Ovary (tissue), 9 donors: ENCODE results near the gene NCEH1. TPM values are rescaled to one million over a fixed set of nuclear protein-coding genes. Genes with fewer than 3 reads are reported as not detected.

Source experiments
- DNase-seq, 5 donors: peaks; one replicate each; pipeline ENCODE4 v3.0.0-alpha.2; 2019 to 2020
- H3K27ac ChIP-seq, 2 donors: fragments of 200-600 bp; one replicate each; pipeline versions ENCODE4 v1.5.1 to v1.8.0; 2019 to 2022
- H3K27me3 ChIP-seq: fragments of 200-600 bp; one replicate; pipeline ENCODE4 v1.8.0; 2022
- H3K36me3 ChIP-seq: fragments of 200-600 bp; sonication (generic); one replicate; pipeline ENCODE4 v1.5.1; 2019
- H3K4me1 ChIP-seq: one replicate; pipeline ENCODE4 v1.8.1; 2013; ENCODE audit warnings: mild to moderate bottlenecking, moderate library complexity; ENCODE audit not compliant: insufficient read depth
- H3K4me3 ChIP-seq: fragments of 200-600 bp; sonication (generic); one replicate; pipeline ENCODE4 v1.5.1; 2017
- H3K9me3 ChIP-seq, 2 donors: fragments of 200-600 bp in 1 of 2; sonication (generic) in 1 of 2; one replicate each; pipeline versions ENCODE4 v1.5.1 to v1.8.1; 2013 to 2019; ENCODE audit warnings: mild to moderate bottlenecking in 1 of 2, moderate library complexity in 1 of 2
- CTCF ChIP-seq, 3 donors: fragments of 450-650 bp in 2 of 3; fragments of 200-600 bp in 1 of 3; IDR thresholded peaks; one replicate each; pipeline versions ENCODE4 v1.5.1 to v1.8.0; 2016 to 2022; ENCODE audit warnings: antibody characterized with exemption in 3 of 3, mild to moderate bottlenecking in 1 of 3
- EP300 ChIP-seq: sonication (generic); formaldehyde crosslinking; IDR thresholded peaks from one replicate; pipeline ENCODE4 v1.6.1; 2017; ENCODE audit warnings: antibody characterized with exemption
- POLR2A ChIP-seq: fragments of 450-650 bp; IDR thresholded peaks from one replicate; pipeline ENCODE4 v1.6.1; 2017; ENCODE audit warnings: antibody characterized with exemption, mild to moderate bottlenecking, moderate library complexity
- WGBS, 3 donors: extraction: QIAGEN DNeasy Blood & Tissue Kit in 1 of 3; methylation state at CpG; one replicate each; pipeline versions ENCODE4 v1.1.5 to v1.1.7; 2013 to 2017; 5-methylcytosine and 5-hydroxymethylcytosine counted together
- intact Hi-C, 4 donors: fragments of 100-400 bp; cut with DNase I; formaldehyde crosslinking; loops; one replicate each; pipeline versions ENCODE4 v1.11.0 to v1.15.1; 2022 to 2023
- polyA plus RNA-seq, 2 donors: library from polyadenylated mRNA; stranded (reverse); fragments of 200-250 nt in 1 of 2; fragments of 350-450 nt in 1 of 2; fragmentation: Illumina TruSeq in 1 of 2; extraction: RNeasy Lipid Tissue Mini Kit (QIAGEN cat#74804) in 1 of 2; gene quantifications; one replicate each; pipeline ENCODE4 v1.2.3, GENCODE V29; 2013 to 2014
- total RNA-seq, 7 donors: library from RNA; depleted of rRNA in 2 of 7; stranded (reverse); fragments of >200 nt in 2 of 7; fragmentation: NEBNext Ultra II Directional in 3 of 7; extraction: Animal tissue kit (Norgen Biotek cat#: 25700) in 3 of 7; gene quantifications; one replicate each; pipeline versions ENCODE4 v1.1.0 to v1.2.4, GENCODE V29; 2016 to 2023
- donor health status: DM: no; HTN: no; CAD: no; lungs with moderate emphysema.
- donor health status: DM: no; HTN: no; CAD: no.
- donor health status: Bipolar disorder and iron deficiency.
- donor health status: DM: yes; HTN: yes; CAD: no.
- donor health status: DM: no; HTN: no; CAD: no.
- donor health status: DM: yes; HTN: yes; CAD: no.

The NCEH1 gene
- total and polyA plus RNA-seq, 9 donors = 1.4 to 15.8 (median 4.5) TPM

- Histone ChIP-seq H3K4me1 (peaks cover 1% of the 10 kb centered on the region), H3K4me3 (no peak overlapping the region), H3K27me3 (no peaks in the 10 kb centered on the region), H3K36me3 (no peaks in the 10 kb centered on the region), H3K9me3 (no peaks in the 10 kb centered on the region), H3K27ac (no peak overlapping the region)
- WGBS, 3 donors = 96 to 97% (median 97%) methylated on average over 3 of the region's 3 CpGs
- TF ChIP-seq POLR2A (no peak), CTCF (IDR thresholded peaks at IDR 0.05) (no peak)
- no peak for DNase-seq
- intact Hi-C loops = no loop called here
These were observed 66.6 kb downstream of the NCEH1 start for GRCh38 chr3:172644258-172644657.

GRCh38 chr3:172643506-172644179 is 67.2 kb downstream of the NCEH1 start:
- Histone ChIP-seq H3K27me3 (no peaks in the 10 kb centered on the region), H3K27ac (no peak overlapping the region), H3K36me3 (no peaks in the 10 kb centered on the region), H3K9me3 (no peaks in the 10 kb centered on the region), H3K4me3 (no peak overlapping the region), H3K4me1 (peaks cover 1% of the 10 kb centered on the region)
- DNase-seq = no peak
- WGBS, 3 donors = 84 to 89% (median 88%) methylated on average over 5 of the region's 5 CpGs
- TF ChIP-seq CTCF (IDR thresholded peaks at IDR 0.05) = no peak
- TF ChIP-seq EP300 = no peak
- no peak for TF ChIP-seq POLR2A
- intact Hi-C loops = no loop called here

- intact Hi-C loops = no loop called here
- Histone ChIP-seq H3K4me3 (no peak overlapping the region), H3K4me1 (no peaks in the 10 kb centered on the region), H3K27ac (no peak overlapping the region), H3K27me3 (no peaks in the 10 kb centered on the region), H3K9me3 (no peaks in the 10 kb centered on the region), H3K36me3 (no peaks in the 10 kb centered on the region)
- TF ChIP-seq EP300 (no peak), POLR2A (no peak), CTCF (IDR thresholded peaks at IDR 0.05) (no peak)
- DNase-seq = no peak
- WGBS, 3 donors = 94 to 95% (median 95%) methylated on average over 5 of the region's 5 CpGs
These were observed 69.6 kb downstream of the NCEH1 start for GRCh38 chr3:172641291-172641690.

GRCh38 chr3:172640751-172641150 is 70.1 kb downstream of the NCEH1 start:
- H3K4me1 ChIP-seq = no peaks in the 10 kb centered on the region
- no peak for DNase-seq
- WGBS, 3 donors = 89 to 91% (median 89%) methylated on average over 5 of the region's 5 CpGs
- H3K27ac ChIP-seq = no peak overlapping the region
- no peaks in the 10 kb centered on the region for H3K27me3 ChIP-seq
- no peaks in the 10 kb centered on the region for H3K36me3 ChIP-seq
- H3K4me3 ChIP-seq = no peak overlapping the region
- TF ChIP-seq EP300 = no peak
- TF ChIP-seq POLR2A = no peak
- TF ChIP-seq CTCF (IDR thresholded peaks at IDR 0.05) = no peak
- no peaks in the 10 kb centered on the region for H3K9me3 ChIP-seq
- intact Hi-C loops = no loop called here
